Measurements from ENCODE around the gene GGT6.

Gene GGT6

GRCh38 chr17:4572131-4572530, 11.8 kb upstream of the GGT6 start:
- DNase-seq: no peak

- DNase-seq: peak; percentile 25
These were observed 9.2 kb upstream of the GGT6 start for GRCh38 chr17:4569591-4569990.

- DNase-seq: peak; percentile 41
These were observed 6.4 kb upstream of the GGT6 start for GRCh38 chr17:4566785-4567184.

DNA sequence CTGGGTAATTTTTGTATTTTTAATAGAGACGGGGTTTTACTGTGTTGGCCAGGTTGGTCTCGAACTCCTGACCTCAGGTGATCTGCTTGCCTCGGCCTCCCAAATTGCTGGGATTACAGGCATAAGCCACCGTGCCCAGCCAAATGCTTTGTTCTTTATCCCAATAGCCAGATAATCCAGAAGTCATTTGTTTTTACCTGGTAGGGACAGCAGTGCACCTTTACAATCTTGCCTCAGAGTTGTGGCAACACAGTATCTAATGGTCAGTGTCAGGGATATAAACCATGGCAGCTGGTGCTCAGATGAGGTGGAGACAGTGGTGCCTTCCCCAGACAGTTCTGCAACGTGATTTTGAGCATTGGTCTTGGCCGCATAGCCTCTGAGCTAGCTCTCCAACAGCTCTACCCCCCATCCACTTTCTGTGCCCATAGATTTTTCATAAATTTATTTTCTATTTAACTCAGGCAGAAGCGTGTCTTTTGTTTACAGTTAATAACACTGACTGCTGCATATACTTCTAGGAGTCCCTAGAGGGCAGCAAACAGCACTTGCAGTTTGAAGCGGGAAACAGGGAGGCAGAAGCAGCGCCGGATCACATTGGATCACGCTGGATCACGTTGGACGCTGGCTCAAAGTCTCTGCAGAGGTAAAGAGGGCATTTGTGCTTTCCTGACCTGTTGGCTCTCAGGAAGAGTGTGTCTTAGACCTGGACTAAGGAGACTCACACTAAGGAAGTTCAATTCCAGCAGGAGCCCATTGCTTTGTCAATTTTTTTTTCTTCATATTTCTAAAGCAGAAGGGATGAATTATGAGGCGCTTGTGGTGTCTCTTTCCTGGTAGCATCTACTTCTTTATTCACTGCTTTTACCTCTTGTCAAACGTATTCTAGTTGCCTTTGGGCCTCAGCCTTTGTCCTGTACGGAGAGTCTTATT, 5.1 kb upstream of the GGT6 start:
- DNase-seq: peak; percentile 61

DNA sequence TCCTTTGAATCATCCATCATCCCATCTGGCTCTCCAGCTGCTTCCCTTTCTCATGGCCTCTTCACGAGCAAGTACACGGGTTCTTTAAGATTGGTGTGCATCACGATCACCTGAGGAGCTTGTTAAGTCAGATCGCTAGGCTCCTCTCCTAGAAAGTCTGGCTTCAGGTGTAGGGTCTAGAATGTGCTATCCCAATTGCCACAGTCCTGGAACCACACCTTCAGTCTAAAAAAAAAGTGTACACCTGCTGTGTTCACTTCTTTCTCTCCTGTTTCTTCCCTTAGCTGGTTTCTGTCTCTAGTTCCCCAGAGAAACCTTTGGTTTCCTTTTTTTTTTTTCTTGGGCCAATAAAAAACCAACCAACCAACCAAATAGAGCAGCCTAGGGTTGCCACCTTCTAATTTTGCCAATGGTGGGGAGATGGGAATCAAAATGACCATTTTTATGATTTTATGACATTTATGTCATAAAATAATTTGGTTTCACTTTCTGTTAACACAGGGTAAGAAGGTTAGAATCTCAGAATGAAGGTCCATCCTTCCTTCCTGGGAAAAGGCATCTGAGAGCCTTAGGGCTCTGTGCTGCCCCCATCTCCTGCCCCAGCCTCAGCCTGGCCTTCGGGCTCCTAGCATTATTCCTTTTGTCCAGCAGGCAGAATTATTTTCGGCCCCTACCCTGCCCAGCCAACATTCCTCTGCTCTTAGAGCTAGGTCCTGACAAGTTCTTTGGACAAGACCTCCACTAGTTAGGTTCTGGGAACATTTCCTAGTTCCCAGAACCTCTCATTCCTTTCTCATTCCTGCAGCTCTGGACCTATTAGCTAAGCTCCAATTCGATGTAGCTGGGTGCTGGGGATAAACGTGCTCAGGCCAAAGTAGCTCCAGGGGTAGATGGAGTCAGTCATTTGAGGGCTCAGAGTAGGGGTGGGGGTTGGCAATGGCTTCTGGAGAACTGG, 1.9 kb upstream of the GGT6 start:
- DNase-seq: no peak

GRCh38 chr17:4560837-4561256, 470 bp upstream of the GGT6 start:
- no peak for DNase-seq

DNA sequence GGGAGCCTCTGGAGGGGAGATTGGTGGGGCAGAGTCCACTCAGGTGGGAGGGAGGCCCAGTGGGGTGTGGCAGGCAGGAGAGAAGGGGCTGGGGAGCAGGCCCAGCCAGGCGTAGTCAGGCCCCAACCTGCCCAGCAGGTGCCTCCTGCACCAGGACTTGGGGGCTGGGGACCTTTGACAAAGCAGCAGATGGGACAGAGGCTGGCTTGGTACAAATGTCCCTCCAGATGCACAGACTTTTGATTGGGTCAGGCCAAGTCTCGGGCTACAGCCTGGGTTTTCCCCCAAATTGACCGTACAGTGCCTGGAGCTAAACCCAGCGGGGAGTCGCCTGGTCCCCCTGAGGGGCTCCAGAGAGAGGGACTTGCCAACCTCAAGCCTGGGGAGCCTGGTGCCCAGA, 411 bp downstream of the GGT6 start:
- DNase-seq: no peak

GRCh38 chr17:4559139-4559791, 1.1 kb downstream of the GGT6 start:
- no peak for DNase-seq

- DNase-seq: no peak
These were observed 1.9 kb downstream of the GGT6 start for GRCh38 chr17:4558347-4558971.

- no peak for DNase-seq
These were observed 2.6 kb downstream of the GGT6 start for GRCh38 chr17:4557626-4558346.

- no peak for DNase-seq
These were observed 3.4 kb downstream of the GGT6 start for GRCh38 chr17:4556996-4557395.

GRCh38 chr17:4555873-4556759, 4.3 kb downstream of the GGT6 start:
- DNase-seq: no peak

- peak; percentile 93 for DNase-seq
These were observed 5.2 kb downstream of the GGT6 start, which contains the start of gene MYBBP1A for GRCh38 chr17:4554997-4555799. Gene MYBBP1A (minus strand): TSS chr17:4555384. CDS start chr17:4555324, 60 bp downstream.

GRCh38 chr17:4554441-4554996, 5.9 kb downstream of the GGT6 start:
- DNase-seq: no peak

- DNase-seq: no peak
These were observed 6.7 kb downstream of the GGT6 start for GRCh38 chr17:4553669-4554068.

- DNase-seq: no peak
These were observed 8.4 kb downstream of the GGT6 start for GRCh38 chr17:4551796-4552525.

GRCh38 chr17:4551141-4551540, 9.2 kb downstream of the GGT6 start:
- DNase-seq: no peak

DNA sequence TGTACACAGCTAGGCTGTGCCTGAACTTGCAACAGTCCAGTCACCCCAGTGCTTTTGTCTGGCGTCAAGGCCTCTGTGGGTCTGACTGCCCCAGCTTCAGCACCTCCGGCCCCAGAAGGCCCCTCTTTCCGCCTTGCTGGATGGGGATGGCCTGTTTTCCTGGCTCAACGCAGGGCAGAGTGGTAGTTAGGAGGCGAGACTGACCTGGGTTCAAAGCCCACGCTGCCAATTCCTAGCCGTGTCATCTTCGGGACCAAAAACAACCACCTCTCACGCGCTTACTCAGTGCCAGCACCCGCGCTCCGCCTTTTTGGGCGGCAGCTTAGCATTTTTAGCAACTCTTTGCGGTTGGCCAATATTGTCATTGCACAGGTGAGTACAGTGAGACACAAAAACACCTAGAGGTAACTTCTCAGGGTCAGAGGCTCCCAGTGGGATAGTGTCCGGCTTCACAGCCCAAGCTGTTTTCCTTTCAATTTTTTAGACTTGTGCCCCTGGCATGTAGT, 9.8 kb downstream of the GGT6 start:
- DNase-seq: no peak
